Fibroblast of upper back skin (primary cell): ENCODE data around the gene RFTN1.

Experiments used
- DNase-seq: peaks from one replicate; pipeline ENCODE4 v3.0.0-alpha.2; 2013

Gene RFTN1

GRCh38 chr3:16372362-16373292 is 140.9 kb downstream of the RFTN1 start:
- DNase-seq: peak; percentile 47

DNA sequence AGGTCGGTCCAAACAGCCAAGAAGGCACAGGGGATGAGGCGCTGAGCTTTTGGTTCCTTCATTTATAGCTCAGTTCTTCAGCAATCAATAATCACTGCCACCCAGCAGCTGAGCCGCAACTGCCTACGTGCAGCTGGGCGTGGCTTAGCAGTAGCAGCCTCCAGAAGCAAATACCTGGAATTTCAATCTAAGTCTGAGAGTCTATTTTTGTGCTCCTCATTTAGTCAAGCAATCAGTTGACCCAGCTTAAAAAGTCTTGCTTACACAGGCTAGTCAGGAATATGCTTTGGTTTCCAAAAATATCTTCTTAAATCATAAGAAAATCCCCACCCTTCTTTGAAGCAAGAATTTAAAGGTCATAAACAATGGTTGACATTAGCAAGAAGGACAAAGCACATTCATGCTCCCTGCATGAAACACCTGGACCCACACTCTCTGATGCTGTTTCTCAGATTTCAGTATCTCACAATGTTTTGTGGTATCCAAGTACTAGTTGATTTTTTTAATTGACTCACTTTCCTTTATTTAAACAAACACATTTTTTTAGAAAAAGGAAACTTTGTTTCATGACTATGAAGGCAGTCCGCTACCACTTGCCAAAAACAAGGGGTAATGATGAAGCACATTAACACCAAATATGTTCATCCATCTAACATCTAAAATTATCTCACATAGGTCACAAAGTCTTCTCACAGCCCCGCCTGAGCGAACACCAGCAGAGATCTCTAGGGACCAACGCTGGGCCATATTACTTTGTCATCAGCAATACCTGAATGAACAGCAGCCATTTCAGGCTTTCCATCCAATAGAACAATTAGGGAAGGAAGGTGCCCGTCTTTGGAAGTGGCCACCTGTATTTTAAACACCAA is 142.4 kb downstream of the RFTN1 start:
- DNase-seq: no peak

- DNase-seq: no peak
These were observed 143.0 kb downstream of the RFTN1 start for GRCh38 chr3:16370503-16370871.

DNA sequence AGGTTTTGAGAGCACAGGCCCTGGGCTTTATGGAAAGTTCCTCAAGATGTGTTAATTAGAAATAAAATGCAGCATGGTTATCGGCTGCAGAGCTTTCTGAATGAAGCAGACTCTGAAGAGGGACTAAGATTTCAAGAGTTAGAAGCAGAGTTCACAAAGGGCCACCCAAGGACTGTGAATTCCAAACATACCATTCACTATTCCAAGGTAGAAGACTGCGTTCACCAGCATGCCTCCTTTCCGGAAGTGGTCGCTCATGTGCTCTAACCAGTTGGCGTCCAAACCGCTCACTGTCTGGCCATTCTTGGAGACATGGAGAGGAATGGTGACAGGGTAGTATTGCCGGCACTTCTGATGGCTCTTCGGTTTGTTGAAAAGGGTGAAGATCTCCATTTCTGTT is 143.6 kb downstream of the RFTN1 start:
- DNase-seq: peak; percentile 62

GRCh38 chr3:16369276-16369675 is 144.2 kb downstream of the RFTN1 start:
- no peak for DNase-seq

- DNase-seq: no peak
These were observed 146.9 kb downstream of the RFTN1 start for GRCh38 chr3:16366581-16366980.

GRCh38 chr3:16365491-16366128 is 147.9 kb downstream of the RFTN1 start:
- DNase-seq: no peak

- DNase-seq: no peak
These were observed 148.5 kb downstream of the RFTN1 start for GRCh38 chr3:16364963-16365362.

GRCh38 chr3:16364323-16364722 is 149.2 kb downstream of the RFTN1 start:
- DNase-seq: no peak

DNA sequence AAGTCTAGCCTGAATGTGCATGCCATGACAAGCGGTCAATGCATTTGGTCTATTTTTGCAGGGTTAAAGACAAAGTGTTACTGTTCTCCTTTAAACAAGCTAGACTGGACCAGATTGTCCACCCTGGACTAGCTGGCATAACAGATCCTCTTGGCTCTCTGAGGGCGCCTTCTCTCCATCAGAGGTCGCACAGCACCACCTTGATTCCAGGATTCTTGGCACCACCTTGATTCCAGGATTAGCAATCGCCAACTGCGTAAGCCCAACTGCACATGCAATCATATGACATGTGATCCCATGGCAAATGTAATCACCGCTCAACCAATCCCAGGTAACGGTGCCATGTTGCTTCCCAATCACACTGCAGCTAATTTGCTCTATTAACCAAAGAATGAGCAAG is 149.9 kb downstream of the RFTN1 start:
- DNase-seq: no peak

GRCh38 chr3:16362770-16363169 is 150.7 kb downstream of the RFTN1 start:
- DNase-seq: peak; percentile 34

- DNase-seq: no peak
These were observed 152.4 kb downstream of the RFTN1 start for GRCh38 chr3:16361087-16361486.

- DNase-seq: no peak
These were observed 154.2 kb downstream of the RFTN1 start for GRCh38 chr3:16359331-16359730.

DNA sequence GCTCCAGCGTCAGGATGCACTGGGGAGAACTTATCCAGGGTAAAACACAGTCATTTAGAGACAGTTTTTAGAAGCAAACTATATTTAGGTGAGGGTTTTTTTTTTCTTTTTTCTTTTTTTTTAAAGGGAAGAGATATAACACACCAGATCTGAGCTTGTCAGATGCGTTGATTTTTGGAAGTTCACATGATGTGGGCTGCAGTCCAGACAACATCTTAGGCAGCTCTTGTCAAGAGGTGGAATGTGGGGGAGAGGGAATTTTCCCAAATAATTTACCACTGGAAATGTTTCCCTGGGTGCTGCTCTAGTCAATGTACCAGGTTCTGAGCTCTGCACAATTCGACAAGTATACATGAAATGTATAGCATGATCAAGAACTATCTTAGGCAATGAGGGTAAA is 155.2 kb downstream of the RFTN1 start:
- no peak for DNase-seq

DNA sequence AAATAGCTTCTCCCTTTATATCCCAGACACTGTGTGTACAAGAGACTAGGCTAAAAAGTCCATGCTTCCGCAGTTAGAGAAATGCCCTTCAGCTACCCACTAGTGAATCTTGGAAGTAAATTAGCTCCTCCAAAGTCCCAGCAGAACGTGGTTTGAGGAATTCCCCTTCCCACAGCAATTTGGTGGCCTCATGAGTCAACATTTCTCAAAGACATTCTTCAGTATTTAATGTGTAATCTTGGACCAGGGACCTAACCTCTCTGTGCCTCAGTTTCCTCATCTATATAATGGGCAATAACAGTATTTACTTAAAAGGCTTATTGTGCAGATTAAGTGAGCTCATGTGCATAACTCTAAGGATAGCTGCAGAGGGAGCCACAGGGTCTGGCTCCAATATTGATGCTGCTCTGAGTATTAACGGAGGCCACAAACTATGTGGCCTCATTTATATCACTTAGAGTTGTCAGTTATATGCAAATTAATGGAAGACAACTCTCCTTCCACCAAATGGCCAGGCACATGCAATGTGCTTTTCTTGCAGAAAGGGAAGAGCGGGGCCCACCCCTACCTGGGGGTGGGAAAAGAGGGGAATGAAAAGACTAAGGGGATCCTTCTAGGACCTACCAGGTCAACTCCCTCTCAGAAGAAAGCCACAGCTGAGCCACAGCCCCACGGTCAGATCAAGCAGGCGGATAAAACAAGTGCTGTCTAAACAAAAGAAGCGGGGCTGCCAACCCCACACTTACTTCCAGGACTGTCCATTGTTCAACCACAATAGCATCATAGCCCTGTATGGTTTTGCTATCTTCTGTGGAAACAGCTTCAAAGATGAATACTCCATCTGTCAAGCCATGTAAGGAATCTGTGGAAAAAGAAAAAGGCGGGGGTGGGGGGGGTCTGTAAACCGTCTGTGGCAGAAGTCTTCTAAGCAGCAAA is 156.0 kb downstream of the RFTN1 start:
- DNase-seq: peak; percentile 32

GRCh38 chr3:16355828-16356227 is 157.7 kb downstream of the RFTN1 start:
- no peak for DNase-seq

DNA sequence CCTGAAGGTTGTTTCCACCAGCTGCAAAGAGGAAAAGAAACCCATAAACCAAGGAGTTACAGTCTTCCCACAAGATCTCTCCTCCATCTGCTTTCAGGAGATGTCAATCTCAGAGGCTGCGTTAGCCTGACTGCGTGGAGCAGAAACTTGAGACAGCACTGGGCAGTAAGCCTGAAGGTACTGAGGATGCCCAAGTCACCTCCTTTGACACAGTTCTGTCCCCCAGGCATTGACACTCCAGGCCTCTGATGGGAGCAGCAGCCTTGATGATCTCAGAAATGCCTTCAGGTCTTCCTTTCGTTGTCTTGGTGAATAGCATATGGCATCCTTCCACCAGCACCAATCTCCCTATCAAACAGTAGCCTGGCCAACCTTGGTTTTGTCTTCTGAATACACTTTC is 159.2 kb downstream of the RFTN1 start:
- DNase-seq: no peak

DNA sequence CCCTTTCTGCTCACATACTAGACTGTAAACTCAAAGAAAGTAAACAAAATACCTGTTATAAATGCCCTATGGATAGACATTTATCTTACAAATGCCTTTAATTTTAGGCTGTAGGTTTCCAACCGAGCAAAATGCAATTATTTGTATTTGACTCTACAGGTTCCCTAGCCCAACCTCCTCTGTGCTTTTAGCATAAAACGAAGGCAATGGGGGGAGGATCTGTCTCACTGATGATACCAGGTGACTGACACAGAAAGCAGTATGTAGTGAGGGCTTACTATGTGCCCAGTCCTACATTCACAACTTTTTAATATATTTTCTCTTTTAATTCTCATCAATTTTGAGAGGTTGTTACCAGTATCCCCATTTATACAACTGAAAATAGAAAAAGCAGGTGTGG is 161.1 kb downstream of the RFTN1 start:
- no peak for DNase-seq

DNA sequence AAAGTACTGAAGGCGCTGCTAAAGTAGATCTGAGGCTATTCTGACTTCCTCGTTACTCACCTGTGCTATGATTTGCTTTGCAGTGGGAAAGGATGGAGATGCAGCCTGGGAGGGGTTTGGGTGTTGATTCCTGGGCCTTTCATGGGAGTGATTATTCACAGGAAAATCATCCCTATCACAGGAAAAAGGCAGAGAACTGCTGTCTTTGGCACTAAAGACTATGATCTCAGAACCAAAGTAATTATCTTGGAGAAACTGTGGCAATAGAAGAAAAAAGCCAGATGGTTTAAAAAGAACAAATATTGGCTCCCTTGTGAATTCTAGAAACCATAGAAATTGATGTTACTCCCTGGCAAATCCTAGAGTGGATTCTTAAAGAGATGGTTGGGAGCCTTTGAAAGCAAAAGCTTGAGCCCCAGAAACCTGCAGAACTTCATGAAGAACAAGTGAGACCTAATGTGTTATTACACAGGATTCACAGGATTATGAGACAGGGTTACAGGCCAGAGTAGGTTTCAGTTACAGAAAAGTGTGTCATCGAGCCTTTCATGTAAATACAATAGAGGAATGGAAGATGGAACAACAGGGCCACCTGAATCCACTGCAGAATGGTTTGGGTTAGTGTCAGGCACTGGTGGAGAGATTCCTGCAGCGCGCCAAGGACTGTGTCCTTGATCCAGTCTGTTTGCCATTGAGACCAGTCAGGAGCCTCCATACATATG is 162.7 kb downstream of the RFTN1 start:
- DNase-seq: peak; percentile 54

- peak; percentile 80 for DNase-seq
These were observed 163.4 kb downstream of the RFTN1 start for GRCh38 chr3:16349986-16350596.

DNA sequence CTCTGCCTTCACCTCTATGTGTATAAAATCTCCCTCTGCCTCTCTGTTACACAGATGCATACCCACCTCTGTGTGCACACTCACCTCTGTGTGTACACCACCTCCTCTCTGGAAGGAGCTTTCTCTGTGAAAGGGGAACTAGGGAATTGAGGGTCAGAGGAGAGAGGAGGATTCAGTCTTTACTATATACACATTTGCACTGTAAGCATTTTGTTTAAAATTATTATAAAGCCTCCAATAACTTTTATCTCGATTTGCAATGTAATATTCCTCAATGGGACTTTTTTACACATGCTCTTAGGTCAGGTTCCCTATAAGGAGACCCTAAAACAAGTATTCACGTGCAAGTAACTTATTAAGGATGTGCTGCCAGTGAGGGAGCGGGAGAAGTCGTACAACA is 166.0 kb downstream of the RFTN1 start:
- DNase-seq: no peak
